ENCODE data around the gene EPHA2.

EPHA2 gene

DNA sequence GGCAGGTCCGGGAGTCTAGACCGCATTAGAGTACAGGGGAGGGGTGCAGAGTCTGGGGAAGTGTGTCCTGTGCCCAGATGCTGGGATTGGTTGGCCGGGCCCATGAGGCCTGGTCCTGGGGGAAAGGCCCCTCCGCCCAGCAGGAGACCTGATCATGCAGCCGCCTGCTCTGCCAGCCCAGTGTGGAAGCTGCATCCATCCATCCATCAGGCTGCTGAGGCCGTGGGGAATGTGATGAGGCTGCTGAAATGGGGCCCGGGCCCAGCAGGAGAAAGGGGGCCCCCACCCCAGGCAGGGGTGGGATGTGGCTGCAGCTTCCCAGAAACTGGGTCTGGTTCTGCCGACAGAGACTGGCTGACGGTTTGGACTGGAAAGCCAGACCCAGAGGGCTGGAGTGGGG is 37.2 kb downstream of the EPHA2 start:
- no peak for DNase-seq (ENCODE audit: low spot score)
- TF ChIP-seq CTCF (IDR thresholded peaks at IDR 0.05; ENCODE audit: extremely low read depth, missing control alignments): no peak

DNA sequence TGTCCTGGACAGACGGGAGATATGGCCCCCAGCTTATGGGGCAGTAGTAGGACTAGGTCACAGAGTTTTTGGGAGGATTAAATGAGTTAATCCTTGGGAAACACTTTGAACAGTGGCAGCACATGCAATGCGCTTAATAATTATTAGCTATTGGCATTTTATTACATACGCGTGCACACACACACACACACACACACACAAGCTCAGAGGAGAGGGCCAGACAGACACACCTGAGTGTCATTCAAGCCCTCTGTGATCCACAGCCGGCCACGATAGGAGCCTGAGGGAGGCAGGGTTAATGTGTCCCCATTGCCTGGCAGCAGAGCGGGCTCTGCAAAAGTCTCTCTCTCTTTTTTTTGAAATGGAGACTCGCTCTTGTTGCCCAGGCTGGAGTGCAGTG is 37.9 kb downstream of the EPHA2 start:
- no peak for TF ChIP-seq CTCF (IDR thresholded peaks at IDR 0.05; ENCODE audit: extremely low read depth, missing control alignments)
- DNase-seq (ENCODE audit: low spot score): no peak

DNA sequence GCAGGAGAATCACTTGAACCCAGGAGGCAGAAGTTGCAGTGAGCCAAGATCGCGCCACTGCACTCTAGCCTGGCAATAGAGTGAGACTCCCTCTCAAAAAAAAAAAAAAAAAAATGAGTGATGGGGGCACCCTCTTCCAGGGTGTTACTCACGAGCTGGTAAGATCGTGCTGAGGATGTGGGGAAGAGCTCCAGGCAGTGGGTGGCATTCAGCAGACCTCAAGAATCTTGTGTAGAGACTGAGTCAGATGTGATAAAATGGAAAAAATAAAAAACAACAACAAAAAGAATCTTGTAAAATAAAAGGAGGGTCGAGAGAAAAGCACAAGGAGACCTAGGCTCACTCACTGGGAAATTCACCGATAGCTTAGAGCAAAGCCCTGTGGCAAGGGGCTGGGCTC is 38.5 kb downstream of the EPHA2 start:
- DNase-seq (ENCODE audit: low spot score): no peak
- no peak for TF ChIP-seq CTCF (IDR thresholded peaks at IDR 0.05; ENCODE audit: extremely low read depth, missing control alignments)

GRCh38 chr1:16116625-16117024 is 39.2 kb downstream of the EPHA2 start:
- no peak for DNase-seq (ENCODE audit: low spot score)
- TF ChIP-seq CTCF (IDR thresholded peaks at IDR 0.05; ENCODE audit: extremely low read depth, missing control alignments): no peak

DNA sequence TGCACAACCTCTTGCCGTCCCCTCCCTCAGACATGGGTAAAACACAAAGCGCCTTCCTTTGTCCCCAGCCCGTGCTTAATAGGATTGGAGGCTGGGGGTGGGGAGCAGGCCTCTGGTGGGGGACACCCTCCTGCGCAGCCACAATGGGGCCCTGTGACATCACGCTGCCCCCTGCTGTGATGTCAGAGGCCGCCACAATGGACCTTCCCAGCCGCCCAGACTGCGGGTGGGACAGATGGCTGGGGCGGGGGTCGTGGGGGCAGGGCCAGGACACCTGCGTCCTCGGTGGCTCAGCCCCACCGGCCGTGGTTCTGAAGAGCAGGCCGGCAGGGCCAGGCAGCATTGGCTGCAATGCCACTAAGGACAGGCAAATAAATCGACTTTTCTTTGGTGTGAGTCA is 39.9 kb downstream of the EPHA2 start:
- DNase-seq (ENCODE audit: low spot score): no peak
- TF ChIP-seq CTCF (IDR thresholded peaks at IDR 0.05; ENCODE audit: extremely low read depth, missing control alignments): no peak

- no peak for DNase-seq (ENCODE audit: low spot score)
- no peak for TF ChIP-seq CTCF (IDR thresholded peaks at IDR 0.05; ENCODE audit: extremely low read depth, missing control alignments)
These were observed 40.3 kb downstream of the EPHA2 start for GRCh38 chr1:16115468-16115983.

DNA sequence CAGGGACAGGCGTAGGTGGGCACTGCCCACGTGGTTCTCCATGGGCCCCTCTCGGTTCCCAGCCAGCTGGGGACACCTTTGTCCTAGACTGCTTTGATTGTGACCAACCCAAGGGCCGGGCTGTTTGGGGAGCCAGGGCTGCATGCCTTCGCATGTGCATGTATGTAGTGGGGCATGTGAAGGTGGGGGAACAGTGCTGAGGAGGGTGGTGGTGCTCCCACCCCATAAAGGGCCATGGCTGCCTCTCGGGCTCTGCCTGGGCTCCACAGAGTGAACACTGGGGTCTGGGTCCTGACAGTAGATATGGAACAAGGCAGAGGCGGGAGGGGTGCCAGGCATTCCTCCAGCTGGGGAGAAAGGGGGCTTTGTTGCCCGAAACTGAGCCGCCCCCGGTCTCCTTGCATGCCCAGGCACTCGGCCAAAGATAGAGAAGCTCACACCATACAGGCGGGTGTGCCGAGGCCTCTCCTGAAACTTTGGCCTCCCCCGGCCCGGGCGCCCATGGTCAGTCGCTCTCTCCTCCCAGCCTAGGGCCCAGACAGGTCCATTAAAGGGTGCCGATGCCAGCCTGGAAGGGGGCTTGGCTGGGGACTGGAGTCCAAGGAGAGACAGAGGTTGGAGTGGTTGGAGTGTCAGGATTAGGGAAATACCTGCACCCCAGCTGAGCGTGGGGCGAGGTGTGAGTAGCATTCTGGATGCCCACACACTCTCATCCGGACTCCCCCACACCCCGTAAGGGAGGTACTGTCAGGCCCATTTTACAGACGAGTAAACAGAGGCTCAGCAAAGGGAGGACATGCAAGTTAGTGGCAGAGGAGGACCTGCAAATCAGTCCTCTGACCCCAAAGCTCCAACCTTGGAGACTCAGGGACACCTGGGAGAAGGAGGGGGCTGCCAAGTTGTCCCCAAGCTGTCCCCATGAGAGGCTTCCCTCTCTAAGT is 41.1 kb downstream of the EPHA2 start:
- no peak for DNase-seq (ENCODE audit: low spot score)

More for the DNA sequence above, 41.1 kb downstream of the EPHA2 start:
- TF ChIP-seq CTCF (IDR thresholded peaks at IDR 0.05; ENCODE audit: extremely low read depth, missing control alignments): no peak

Measured in GM20000 (cell line).